Urinary bladder (tissue), 4 donors: ENCODE measurements around the gene DNAJC6. TPM values are rescaled to one million over a fixed set of nuclear protein-coding genes. Genes with fewer than 3 reads are reported as not detected.

Experiments
- DNase-seq: peaks from one replicate; pipeline ENCODE4 v3.0.0-alpha.2; 2015; ENCODE audit errors: extremely low spot score
- H3K27ac ChIP-seq: one replicate; pipeline ENCODE4 v1.5.1; 2013; ENCODE audit warnings: low read depth, mild to moderate bottlenecking, moderate library complexity
- H3K36me3 ChIP-seq: one replicate; pipeline ENCODE4 v1.6.1; 2013; ENCODE audit warnings: mild to moderate bottlenecking, moderate library complexity; ENCODE audit not compliant: insufficient read depth
- H3K4me1 ChIP-seq: one replicate; pipeline ENCODE4 v1.6.1; 2013; ENCODE audit warnings: mild to moderate bottlenecking, moderate library complexity; ENCODE audit not compliant: insufficient read depth
- H3K4me3 ChIP-seq: one replicate; pipeline ENCODE4 v1.5.1; 2013; ENCODE audit warnings: low read depth, low read length
- WGBS: extraction: QIAGEN DNeasy Blood & Tissue Kit; methylation state at CpG from one replicate; pipeline ENCODE4 v1.1.7; 2013; 5-methylcytosine and 5-hydroxymethylcytosine counted together
- polyA plus RNA-seq: library from polyadenylated mRNA; stranded (reverse); fragments of 200-250 nt; gene quantifications from one replicate; pipeline ENCODE4 v1.2.3, GENCODE V29; 2013
- total RNA-seq: library from RNA; depleted of rRNA; stranded (reverse); fragments of >200 nt; gene quantifications from one replicate; pipeline ENCODE4 v1.2.3, GENCODE V29; 2014
- donor health status: healthy with polysubstance abuse.
- donor health status: healthy.

DNAJC6 gene
- total and polyA plus RNA-seq, 2 donors = 2.9 to 5.6 TPM

- 90% methylated on average over 4 of the region's 4 CpGs for WGBS
- no peaks in the 10 kb centered on the region for H3K4me1 ChIP-seq
Measured at GRCh38 chr1:65412256-65412983, 103.1 kb downstream of the DNAJC6 start.

DNA sequence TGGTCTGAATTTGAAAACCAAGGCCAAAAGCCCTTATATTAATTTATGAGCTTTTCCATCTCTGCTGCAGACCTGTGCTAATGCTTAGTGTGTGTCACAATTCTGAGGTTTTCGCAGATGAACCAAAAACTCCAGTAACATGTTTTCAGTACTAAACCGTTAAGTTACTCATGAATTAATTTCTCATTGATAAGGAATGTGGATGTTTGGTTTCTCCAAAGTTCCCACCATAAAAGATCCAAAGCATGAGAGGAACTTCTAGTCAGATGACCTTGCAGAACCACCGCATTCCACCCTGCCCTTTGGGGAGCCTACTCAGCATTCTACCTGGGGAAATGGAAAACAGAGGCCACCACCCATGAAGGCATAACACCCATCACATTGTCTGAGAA is 103.6 kb downstream of the DNAJC6 start:
- Histone ChIP-seq H3K4me1 (no peaks in the 10 kb centered on the region), H3K4me3 (no peak overlapping the region), H3K36me3 (no peaks in the 10 kb centered on the region), H3K27ac (no peak overlapping the region)
- no peak for DNase-seq
- 89% methylated on average over 3 of the region's 3 CpGs for WGBS

More at GRCh38 chr1:65412256-65412983, 103.1 kb downstream of the DNAJC6 start:
- DNase-seq = no peak
- no peak overlapping the region for H3K4me3 ChIP-seq
- no peaks in the 10 kb centered on the region for H3K36me3 ChIP-seq
- H3K27ac ChIP-seq = no peak overlapping the region

- Histone ChIP-seq H3K27ac (no peak overlapping the region), H3K36me3 (no peaks in the 10 kb centered on the region), H3K4me1 (no peaks in the 10 kb centered on the region), H3K4me3 (no peak overlapping the region)
- no peak for DNase-seq
- 79% methylated on average over 4 of the region's 4 CpGs for WGBS
Measured at GRCh38 chr1:65414538-65414937, 105.2 kb downstream of the DNAJC6 start.

DNA sequence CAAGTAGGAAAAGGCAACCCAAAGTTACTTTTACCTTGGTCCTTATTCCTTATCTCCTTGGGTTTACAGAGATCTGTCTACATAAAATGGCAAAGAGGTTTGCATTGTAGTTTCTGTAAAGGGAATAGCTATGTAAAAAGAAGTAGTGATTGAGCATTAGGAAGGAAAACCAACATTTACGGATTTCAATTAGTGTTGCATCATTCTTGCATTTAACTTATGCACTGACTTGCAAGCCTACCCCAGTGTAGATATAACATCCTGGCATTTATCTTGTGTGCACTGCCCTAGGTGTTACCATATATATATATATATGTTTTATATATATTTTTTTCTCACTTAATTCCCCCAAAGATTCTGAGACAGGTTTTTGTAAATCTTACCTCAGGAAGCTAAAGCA is 107.4 kb downstream of the DNAJC6 start:
- Histone ChIP-seq H3K27ac (no peak overlapping the region), H3K36me3 (no peaks in the 10 kb centered on the region), H3K4me1 (no peaks in the 10 kb centered on the region), H3K4me3 (no peak overlapping the region)
- no peak for DNase-seq
- 84% methylated on average over 1 of the region's 1 CpG for WGBS

GRCh38 chr1:65417729-65418128 is 108.4 kb downstream of the DNAJC6 start:
- WGBS = 92% methylated on average over 2 of the region's 2 CpGs
- H3K27ac ChIP-seq = no peak overlapping the region
- no peak for DNase-seq
- H3K4me3 ChIP-seq = no peak overlapping the region
- H3K36me3 ChIP-seq = no peaks in the 10 kb centered on the region
- H3K4me1 ChIP-seq = no peaks in the 10 kb centered on the region

DNA sequence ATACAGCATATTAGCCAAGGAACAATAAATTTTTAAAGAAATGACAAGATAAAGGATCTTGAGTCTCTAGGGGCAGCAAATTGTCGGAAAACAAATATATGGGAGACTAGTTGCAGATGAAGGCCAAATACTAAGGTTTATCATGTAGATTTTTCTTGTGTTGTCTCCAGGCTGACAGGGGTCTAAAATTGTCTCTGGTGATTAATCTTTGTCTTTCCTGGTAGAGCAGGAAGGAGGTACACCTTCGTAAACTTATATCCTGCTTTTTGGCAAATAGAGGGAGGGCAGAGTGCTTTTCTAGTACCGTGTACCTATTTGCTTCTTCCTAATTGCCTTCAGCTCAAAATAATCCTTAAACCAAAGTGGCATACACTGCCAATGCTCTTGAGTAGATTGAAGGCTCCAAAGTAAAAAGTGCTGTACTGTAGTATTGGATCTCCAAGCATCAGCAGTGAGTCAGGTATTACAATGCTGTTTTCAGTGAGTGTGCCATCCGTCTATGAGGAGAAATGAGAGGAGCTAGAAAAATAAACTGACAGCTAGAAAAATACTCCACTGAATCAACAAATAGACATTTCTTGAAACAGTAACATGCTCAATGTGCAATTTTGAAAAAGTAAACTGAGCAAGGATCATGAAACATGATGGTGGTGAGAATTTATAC is 109.3 kb downstream of the DNAJC6 start:
- no peak overlapping the region for H3K4me3 ChIP-seq
- DNase-seq = no peak
- no peaks in the 10 kb centered on the region for H3K4me1 ChIP-seq
- H3K36me3 ChIP-seq = no peaks in the 10 kb centered on the region
- no peak overlapping the region for H3K27ac ChIP-seq
- WGBS = 94% methylated on average over 4 of the region's 4 CpGs

DNA sequence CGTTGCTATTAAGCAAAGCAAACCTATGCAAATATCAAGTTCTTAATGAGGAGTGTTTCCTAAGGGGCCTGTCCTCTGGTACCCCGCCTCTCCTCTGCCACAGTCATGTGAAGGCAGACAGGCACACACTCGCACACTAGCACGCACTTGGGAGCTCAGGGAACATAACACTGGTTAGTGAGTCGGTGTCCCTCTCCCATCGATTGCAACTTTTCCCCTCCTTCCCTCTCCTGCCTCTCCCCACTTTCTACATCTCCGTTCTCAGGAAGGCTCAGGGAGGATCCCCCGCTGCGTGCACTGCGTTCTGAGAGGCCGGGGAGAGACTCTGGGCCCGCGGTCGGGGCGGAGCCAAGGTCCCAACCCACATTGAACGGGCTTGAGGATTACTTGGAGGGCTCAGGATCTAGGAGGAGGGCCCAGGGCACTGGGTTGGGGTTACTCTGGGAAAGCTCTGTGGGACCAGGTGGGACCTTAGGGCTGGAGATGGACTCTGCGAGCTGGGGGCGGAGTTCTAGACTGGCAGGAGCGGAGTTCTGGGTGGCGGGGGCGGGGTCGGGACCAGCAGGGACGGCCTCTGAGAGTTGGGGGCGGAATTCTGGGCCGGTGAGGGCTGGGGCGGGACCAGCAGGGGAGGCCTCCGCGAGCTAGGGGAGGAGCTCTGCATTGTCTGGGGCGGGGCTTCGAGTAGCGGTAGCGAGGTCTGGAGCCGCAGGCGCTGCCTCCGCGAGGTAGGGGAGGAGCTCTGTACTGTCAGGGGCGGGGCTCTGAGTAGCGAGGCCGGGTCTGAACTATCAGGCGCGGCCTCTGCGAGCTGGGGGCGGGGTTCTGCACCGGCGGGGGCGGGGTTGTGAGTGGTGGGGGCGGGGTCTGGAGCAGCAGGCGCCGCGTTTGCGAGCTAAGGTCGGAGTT is 110.6 kb downstream of the DNAJC6 start:
- peak; percentile 97 for DNase-seq
- no peaks in the 10 kb centered on the region for H3K4me1 ChIP-seq
- under 1% methylated on average over 52 of the region's 52 CpGs for WGBS
- H3K27ac ChIP-seq = peak overlapping the region; percentile 95
- H3K4me3 ChIP-seq = peak overlapping the region; percentile 73
- no peaks in the 10 kb centered on the region for H3K36me3 ChIP-seq

GRCh38 chr1:65420590-65421350 is 111.4 kb downstream of the DNAJC6 start, which contains the start of the genes LEPR and LEPROT:
LEPR (plus strand) TSS chr1:65420668; CDS start chr1:65565566, 144,898 bp downstream.
LEPROT (plus strand) TSS chr1:65420668; CDS start chr1:65420725, 57 bp downstream.
- WGBS = under 1% methylated on average over 60 of the region's 60 CpGs
- Histone ChIP-seq H3K4me1 (no peaks in the 10 kb centered on the region), H3K36me3 (no peaks in the 10 kb centered on the region), H3K4me3 (peak within 1 kb of the TSS; percentile 73), H3K27ac (peak within 1 kb of the TSS; percentile 97)
- DNase-seq = peak; percentile 23

- Histone ChIP-seq H3K4me3 (peak overlapping the region; percentile 73), H3K4me1 (no peaks in the 10 kb centered on the region), H3K27ac (no peak overlapping the region), H3K36me3 (peaks cover 2% of the 10 kb centered on the region)
- peak; percentile 10 for DNase-seq
- 2% methylated on average over 13 of the region's 13 CpGs for WGBS
Measured at GRCh38 chr1:65421351-65422025, 112.1 kb downstream of the DNAJC6 start.

DNA sequence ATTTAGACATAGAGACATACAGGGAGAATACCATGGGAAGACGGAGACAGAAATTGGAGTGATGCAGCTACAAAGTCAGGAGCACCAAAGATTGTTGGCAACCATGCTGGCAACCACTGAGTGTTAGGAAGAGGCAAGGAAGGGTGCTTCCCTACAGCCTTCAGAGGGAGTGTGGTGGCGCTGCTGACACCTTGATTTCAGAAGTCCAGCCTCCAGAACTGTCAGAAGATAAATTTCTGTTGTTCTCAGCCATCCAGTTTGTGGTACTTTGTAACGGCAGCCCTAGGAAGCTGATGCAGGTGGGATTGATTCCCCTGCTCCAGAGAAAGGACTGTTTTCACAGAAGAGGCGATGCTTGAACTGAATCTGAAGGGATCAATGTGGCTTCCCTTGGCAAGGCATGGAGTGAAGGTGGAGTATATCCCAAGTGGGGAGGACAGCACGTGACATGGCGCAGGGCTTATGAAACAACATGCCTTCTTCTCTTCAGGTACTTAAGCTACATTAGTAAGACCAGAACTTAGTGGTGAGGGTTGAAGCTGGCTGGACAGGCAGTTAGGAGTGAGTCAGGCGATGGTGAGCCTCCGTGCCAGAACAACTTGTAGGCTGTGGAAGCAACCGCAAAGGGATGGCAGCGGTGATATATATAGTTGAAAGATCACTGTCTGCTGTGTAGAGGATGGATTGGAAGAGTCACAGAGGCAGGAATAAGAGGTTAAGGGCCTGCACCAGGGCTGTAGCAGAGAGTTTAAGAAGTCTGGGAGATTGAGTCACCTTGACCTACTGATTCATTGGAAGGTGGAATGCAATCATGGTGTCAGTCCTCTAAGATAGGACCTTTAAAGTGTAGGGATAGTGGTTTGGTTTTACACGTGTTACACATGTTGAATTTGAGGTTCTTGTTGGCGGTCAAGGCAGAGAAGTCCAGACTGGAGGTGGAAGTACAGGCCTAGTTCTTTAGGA is 113.2 kb downstream of the DNAJC6 start:
- H3K4me1 ChIP-seq = no peaks in the 10 kb centered on the region
- no peak overlapping the region for H3K4me3 ChIP-seq
- peaks cover 3% of the 10 kb centered on the region for H3K36me3 ChIP-seq
- DNase-seq = no peak
- WGBS = 90% methylated on average over 12 of the region's 12 CpGs
- H3K27ac ChIP-seq = no peak overlapping the region

DNA sequence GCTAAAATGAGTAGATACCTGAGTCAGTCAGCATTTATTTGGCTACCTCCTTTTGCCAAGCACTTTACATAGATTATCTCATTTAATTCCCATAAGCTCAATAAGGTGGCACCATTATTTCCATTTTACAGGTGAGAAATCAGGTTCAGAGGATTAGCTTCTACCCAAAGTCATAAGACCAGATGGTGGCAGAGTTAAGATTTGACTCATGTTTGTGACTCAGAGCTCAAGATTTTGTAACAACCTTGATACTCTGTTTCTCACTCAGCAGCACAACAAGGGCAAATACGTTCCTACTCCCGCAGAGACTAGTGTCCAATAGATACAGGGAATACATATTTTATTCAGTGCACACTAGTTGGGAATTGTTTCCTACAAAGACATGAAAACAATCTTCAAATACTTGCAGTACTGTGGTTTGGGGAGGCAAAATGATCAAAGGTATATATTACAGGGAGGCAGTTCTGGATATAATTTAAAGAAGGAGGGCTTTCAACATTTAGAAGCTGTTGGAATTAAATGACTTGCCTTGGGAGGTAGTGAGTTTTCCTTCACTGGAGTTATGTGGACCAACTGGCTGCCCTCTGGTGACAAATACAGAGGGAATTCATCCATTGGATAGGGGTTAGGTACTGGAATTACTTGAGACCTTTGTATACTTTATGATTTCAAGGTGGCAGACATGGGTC is 114.7 kb downstream of the DNAJC6 start:
- 79% methylated on average over 2 of the region's 2 CpGs for WGBS
- peaks cover 8% of the 10 kb centered on the region for H3K36me3 ChIP-seq
- no peaks in the 10 kb centered on the region for H3K4me1 ChIP-seq
- no peak overlapping the region for H3K4me3 ChIP-seq
- DNase-seq = no peak
- H3K27ac ChIP-seq = no peak overlapping the region
